NCI-H446 (cell line): Measurements from ENCODE around the gene ARL3.

ENCODE experiments used
- DNase-seq, 2 experiments: peaks; one replicate each; lab custom pipeline; 2025; lab: John Stamatoyannopoulos, UW

Gene ARL3

DNA sequence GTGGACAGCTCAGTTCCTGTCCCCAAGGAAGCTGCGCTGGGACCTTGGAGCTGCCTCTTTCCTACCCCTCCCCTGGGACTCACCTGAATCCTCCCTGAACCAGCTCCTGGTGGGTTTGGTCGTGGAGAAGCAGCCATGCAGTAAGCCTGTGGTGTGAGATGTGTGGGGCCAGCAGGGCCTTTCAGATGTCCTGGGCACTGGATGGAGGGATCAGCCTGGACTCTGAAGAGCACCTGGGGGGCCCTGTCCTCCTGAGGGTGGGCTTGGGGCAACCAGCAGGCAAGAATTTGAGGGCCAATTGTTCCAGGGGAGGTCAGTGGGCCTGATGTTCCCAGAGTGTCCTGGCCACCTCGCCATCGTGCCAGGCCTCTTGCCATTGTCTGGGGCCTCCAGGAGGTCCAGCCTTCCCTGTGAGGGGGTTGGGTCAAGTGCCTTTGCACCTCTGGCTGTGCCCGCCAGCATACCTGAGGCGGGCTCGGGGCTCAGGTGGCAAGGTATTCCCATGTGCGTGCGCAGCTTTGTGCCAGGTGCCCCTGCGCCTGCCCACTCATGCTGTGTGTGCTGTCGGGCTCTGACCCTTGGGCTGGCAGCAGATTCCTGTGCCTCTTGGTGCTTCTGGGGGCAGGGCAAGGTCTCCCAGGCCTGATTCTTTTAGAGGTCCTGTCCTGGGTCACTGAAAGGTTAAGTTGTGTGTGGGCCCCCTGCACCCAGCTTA lies 62.6 kb downstream of the ARL3 start:
- DNase-seq, result no peak

DNA sequence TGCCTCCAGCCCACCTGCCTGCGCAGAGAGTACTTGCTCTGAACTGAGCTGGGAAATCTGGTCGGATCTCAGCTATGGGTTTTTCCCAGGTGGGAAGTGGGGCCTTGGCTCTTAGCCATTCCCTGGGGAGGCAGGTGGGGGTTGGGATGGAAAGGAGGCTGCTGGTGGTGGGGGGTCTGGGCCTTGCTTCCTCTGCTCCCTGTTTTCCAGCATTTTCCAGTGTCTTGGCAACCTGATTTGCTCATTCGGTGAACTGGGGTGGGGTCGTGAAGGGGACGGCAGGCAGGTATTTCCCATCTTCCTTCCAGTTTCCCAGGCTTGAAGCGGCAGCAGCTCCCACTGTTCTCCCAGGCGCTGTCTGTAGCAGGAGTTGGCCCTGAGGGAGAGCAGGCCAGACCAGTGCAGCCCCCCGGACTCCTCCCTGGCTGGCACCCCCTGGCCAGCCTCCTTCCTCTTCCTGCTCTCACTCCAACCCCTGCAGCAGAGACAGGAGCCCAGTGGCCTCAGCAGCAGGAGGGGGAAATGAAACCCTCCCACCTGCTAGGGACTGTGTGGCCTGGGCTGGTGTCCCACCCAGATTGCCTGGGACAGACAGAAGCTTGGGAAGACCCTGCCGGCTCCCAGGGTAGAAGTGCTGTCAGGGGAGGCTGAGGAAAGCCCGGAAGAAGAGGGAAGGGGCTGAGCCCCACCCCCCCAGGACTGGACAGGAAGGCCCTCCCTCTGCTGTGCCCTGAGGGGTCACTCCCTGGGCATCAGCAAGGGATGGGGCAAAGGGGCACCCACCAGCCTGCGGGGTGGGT lies 63.3 kb downstream of the ARL3 start:
- no peak for DNase-seq

DNA sequence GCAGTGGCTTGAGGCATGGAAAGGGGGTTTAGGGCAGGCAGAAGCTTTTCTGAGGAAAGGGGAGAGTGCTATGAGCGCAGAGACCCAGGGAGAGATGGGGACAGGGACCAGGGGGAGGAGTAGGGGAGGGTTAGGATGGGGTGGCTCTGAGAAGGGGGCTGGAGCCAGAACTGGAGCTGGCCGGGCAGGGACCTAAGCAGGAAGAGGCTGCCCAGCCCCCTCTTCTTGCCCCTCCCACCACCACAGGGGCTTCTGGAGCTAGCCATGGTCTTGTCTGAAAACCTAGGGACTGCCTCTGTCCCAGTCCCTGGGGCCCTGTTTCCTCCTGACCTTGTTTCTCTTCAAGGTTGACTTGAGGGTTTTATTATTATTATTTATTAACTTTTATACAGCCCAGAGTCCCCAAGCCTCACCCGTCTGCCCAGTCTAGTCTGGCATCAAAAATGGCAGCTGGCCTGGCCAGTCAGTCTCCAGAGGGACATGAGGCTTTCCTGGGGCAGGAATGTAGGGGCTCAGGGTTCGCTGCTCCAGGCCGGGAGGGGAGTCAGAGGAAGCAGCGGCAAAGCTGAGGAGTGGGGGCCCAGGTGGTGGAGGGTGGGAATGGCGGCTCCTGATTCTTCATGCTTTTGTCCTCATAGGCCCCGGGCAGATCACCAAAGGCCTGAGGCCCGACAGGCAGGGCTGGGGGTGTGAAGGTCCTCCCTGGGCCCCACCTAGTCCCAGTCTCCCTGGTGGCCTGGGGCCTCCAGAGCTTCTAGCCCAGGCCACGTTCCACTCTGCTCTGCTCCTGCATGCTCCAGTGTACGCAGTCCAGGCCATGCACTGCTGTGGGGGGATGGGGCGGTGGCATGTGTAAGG lies 64.2 kb downstream of the ARL3 start:
- DNase-seq, result no peak

GRCh38 chr10:102648889-102649796 lies 65.1 kb downstream of the ARL3 start:
- DNase-seq, result no peak

GRCh38 chr10:102648269-102648888 lies 65.8 kb downstream of the ARL3 start:
- DNase-seq, result no peak

DNA sequence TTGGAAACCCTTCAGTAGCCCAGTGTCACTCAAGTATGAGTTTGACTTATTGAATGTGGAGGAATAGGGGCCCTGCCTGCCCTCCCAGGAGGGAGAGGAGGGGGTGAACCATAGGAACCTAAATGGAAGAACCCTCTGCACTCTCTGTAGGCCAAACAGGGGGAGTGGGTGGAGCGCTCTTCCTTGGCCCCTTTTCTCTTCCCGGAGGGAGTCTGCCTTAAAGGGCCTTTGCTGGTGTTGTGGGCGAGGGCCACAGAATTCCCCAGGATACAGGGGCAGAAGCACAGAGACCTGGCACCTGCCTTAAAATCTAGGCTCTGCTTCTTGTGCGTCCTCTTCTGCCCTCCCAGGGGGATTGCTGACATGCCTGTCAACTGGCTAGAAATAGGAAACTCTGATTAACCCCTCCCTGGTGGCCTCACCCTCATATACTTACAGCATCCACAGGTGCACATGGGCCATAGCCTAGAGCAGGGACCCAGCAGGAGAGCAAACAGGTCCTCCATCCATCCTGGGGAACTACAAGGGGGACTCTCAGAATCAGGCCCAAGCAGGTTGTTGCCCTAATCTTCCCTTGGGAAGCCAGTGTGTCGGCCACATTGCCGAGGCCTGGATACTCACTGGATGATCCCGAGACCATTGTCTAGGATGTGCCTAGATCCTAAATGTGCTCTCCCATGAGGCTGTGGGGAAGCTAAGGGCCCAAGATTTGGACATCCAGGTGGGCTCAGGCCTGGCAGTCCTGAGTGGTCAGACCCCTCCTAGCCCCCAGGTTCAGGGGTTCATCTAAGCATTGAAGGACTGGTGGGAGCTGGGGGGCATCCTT lies 66.5 kb downstream of the ARL3 start:
- DNase-seq, result no peak

DNA sequence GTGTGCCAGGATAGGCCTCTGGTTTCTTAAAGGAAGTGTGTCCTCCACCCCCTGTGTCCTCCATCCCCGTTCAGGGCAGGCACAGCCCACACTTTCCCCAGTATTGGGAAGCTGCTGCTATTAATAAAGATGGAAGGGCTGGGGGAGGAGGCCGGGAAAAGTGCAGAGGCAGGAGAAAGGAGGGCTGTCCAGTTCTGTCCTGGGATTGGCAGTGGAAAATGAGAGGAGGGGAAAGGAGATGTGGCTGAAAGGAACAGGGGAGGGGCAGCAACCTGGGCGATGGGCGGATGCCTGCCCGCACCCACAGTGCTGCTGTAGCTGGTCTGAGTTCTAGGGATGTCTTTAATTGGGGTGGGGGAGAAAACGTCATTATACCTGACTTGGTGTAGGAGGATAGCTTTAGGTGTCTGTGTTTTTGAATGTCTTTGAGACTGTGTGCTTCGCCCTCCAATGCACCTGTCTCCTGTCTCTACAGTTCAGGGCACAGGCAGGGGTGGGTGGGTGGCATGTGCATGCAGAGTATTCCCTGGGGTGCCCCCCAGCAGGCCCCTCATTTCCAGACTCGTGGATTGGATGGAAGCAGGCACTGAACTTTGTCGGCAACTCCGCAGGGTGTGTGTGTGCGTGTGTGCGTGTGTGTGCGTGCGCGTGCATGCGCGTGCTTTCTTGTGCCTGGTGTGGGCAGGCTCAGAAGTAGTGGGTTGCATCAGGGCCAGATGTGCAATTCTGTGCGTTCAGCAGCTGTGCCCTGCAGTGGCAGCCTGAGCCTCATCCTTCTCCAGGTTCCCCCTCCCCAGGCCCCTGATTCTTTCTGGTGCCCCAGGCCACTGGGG lies 67.4 kb downstream of the ARL3 start:
- DNase-seq, result no peak

DNA sequence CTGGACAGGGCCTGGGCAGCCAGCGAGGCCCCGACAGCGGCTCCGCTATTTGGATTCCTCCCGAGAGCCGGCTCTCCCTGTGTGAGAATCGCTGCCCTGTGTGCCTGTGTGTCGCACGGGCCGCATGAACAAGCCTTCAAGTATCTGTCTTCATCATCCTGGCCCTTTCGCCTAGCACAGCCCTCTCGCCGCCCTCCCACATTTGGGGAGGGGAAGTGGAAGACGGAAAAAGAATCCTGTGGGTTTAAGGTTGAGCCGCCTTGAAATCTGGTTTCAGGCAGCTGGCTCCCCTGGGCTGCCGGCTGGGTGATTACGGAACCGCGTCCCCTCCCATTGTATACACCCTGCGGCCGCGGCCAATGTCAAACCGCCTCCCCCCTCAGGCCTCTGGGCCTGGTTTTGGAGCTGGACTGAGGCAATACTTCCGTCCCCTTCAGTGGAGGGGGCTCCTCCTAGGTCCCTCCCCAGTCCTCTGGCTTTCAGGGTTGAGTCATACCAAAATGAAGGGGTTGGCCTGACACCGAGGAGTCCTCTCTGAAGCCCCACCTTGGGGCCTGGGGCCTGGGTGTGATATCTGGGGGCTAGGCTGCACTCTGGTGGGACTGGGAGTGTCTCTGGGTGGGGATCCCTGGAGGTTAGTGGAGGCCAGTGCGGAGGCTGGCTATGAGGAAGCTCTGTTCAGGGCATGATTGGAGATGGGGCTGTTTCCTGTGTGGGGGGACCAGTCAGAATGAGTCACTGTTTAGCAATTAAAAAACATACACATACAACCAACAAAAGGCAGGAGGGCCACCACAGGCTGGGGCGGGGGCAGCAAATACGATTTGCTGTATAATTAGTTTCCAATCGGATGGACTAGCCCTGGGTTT lies 68.2 kb downstream of the ARL3 start:
- DNase-seq, result peak in 1 of 2 experiments; percentile 36

- peak in 1 of 2 experiments; percentile 36 for DNase-seq
These were observed 68.8 kb downstream of the ARL3 start for GRCh38 chr10:102645388-102645740.

DNA sequence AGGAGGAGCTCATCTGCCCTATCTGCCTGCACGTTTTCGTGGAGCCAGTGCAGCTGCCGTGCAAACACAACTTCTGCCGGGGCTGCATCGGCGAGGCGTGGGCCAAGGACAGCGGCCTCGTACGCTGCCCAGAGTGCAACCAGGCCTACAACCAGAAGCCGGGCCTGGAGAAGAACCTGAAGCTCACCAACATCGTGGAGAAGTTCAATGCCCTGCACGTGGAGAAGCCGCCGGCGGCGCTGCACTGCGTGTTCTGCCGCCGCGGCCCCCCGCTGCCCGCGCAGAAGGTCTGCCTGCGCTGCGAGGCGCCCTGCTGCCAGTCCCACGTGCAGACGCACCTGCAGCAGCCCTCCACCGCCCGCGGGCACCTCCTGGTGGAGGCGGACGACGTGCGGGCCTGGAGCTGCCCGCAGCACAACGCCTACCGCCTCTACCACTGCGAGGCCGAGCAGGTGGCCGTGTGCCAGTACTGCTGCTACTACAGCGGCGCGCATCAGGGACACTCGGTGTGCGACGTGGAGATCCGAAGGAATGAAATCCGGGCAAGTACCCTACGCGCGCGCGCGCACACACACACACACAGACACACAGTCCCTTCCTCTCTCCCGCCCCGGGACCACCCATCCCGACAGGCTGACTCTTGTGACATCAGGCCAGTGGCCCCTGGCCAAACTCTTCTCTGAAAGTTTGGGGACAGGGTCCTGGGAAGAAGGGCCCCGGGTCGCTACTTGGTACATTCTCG lies 69.4 kb downstream of the ARL3 start:
- DNase-seq, result peak in 1 of 2 experiments; percentile 67

GRCh38 chr10:102644066-102644645 lies 70.0 kb downstream of the ARL3 start, which contains the start of gene TRIM8:
TRIM8 (plus strand) TSS chr10:102644479; CDS start chr10:102644618, 139 bp downstream.
- peak in 1 of 2 experiments; percentile 40 for DNase-seq

GRCh38 chr10:102643336-102644065 lies 70.7 kb downstream of the ARL3 start:
- DNase-seq, result peak; percentile 9 to 39

DNA sequence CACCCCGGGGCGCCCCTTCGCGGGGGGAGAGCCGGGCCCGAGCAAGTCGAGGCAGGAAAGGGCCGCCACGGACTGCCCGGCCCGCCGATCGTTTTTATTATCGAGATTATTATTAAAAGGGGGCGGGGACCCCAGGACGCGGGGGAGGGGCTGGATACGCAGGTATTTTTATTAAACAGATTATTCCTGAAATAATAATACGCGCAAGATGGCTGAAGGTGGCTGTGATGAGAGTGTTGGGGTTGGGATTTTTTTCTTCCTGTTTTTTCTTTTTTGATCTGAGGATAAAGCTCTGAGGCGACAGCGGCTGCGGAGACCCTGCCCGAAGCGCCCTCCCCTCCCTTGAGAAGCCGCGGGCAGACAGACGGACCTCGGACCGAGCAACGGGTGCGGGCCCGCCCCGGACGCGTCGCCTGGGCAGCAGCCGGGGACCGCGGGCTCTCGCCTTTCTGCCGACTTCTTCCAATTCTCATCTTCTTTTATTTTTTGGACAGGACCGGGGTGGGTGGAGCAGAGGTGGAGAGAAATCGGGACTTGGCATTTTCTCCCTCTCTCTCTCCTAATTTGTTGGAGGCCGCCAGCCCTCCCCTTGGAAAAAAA lies 71.4 kb downstream of the ARL3 start:
- DNase-seq, result peak; percentile 11 to 61

DNA sequence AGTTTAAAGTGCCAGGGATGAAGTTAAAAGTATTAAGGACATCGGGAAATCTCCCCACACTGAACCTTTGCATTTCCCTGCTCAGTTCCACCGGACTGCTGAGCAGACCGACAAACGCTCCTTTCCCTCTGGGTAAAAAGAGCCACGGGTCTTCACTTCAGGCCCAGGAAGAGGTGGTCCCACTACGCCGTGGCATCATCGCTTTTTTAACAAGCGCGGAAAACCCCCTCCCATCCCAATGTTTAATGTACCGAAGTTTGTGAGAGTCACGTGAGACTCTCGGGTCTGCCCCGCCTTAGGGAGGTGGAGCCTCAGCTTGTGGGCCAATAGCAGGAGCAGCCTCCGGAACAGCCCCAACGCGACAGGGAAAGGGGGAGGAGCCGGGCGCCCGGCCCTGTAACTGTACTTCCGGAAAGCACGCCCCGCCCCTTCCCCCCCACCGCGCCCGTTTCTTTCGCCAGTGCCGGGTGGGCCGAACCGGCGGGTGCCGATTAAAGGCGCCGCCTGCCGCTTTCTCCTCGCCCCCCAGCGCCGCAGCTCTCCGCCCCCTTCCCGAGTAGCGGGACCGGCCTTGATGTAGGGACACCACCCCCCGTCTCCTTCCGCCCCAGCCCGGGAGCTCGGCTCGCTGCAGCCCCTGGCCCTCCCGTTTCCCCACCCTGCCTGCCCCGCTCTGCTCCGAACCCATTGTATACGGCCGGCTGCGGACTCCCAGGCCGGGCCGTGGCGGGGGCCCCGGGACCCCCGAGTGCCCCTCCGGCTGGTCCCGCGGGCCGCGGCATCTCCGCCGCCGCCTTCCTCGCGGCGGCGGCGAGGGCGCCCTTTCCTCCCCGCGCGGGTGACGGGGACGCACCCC lies 72.1 kb downstream of the ARL3 start:
- DNase-seq, result peak; percentile 79 to 92

DNA sequence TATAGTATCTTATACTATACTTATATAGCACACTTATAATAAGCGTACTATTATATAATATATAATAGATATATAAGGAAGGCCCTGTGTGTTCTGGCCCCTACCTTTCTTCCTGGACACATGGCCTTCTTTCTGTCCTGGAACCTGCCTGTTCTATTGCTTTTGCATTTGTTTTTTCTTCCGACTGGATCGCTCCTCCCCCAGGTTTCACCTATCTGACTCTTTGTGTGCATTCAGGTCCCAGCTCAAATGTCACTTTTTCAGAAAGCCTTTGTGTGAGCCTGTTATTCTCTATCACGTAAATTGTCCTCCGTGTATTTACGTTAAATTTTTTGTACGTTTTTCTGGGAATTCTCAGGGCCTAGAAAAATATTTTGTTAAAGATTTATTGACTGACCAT lies 72.8 kb downstream of the ARL3 start:
- DNase-seq, result no peak
